GM19240 (cell line): ENCODE data around the gene ZRANB1.
"Not testable (repeated sequence)": the region's sequence is repeated elsewhere in the genome, so short reads cannot be mapped to it uniquely, and the experiment has no call there.

Source experiments
- DNase-seq: peaks from one replicate; pipeline ENCODE4 v3.0.0; 2011; ENCODE audit warnings: low spot score; ENCODE audit not compliant: insufficient read length

Gene ZRANB1

DNA sequence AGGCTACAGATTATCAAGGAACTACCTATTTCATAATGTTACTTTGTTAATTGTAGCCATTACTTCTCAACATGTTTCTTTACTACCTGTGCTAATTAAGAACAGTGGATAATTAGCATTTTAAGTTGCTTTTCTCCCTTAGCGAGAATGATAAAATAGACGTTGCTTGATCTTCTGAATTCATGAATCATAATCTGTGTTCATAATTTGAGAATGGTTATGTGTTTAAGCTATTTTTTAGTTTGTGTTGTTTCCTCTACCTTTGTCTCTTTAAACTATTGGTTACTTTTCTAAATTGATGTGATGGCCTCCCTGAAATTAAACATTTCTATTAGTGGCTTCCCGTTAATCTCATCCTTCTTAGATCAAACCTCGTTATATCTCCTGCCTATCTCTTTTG, at the start of gene ZRANB1:
TSS of gene ZRANB1 (plus strand) at position 301 of the 400 bp plus-strand sequence. CDS start 371 bp downstream, outside the sequence.
- no peak for DNase-seq

DNA sequence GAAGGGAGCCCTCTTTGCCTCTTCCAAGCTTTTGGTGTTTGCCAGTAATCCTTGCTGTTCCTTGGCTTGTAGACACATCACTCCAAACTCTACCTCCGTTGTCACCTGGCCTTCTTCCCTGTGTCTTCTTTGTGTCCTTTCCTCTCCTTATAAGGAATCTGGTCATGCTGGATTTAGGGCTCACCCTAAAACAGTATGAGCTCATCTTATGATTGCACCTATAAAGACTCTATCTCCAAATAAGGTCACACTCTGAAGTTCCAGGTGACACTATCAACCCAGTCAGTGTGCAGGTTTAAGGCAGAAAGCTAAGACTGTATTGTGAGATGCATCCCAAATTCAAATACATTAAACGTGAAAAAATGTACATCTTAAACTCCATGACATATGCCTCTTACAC, 49.0 kb upstream of the ZRANB1 start:
- DNase-seq, result no peak

DNA sequence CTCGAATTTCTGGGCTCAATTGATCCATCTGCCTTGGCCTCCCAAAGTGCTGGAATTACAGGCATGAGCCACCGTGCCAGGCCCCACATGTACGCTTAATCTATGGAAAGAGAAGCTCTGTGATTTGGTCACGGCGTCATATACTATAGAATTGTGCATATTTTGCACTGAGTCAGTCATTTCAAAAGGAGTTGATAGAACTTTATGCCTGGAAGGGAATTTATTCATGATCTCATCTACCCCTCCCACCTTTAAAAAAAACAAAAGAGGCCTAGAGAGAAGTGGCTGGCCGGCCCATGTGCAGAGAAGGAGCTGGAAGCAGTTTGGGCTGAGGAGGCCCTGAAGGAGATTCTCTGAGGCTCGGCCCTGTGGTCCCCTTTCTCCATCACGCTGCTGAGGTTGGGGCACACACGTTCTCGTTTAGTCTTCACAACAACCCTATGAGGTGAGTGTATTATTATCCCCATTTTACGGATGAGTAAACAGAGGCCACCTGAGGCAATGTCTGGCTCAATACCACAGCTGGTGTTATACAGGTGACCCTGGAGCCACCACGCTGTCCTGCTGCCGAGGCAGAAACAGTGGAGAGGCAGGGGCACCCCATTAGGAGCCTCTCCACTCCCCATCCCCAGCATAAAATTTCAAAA, 47.2 kb upstream of the ZRANB1 start:
- no peak for DNase-seq

DNA sequence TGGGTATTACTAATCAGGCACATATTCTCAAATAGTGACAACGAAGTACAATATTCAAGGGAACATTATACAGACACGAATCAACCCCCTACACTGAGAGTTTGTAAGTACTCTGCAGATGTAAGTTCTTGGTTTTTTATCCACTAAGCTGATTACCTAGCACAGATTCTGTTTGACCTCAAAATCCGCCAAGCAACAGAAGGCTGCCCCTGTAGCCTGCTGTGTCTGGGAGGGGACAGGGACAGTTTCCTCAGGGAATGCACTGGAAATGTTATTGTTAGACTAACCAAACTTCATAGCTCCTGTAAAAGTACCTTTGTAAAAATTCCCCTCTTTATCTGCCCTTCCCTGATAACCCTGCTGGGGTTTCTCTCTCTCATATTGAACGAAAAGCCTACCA, 45.2 kb upstream of the ZRANB1 start:
- DNase-seq, result no peak

DNA sequence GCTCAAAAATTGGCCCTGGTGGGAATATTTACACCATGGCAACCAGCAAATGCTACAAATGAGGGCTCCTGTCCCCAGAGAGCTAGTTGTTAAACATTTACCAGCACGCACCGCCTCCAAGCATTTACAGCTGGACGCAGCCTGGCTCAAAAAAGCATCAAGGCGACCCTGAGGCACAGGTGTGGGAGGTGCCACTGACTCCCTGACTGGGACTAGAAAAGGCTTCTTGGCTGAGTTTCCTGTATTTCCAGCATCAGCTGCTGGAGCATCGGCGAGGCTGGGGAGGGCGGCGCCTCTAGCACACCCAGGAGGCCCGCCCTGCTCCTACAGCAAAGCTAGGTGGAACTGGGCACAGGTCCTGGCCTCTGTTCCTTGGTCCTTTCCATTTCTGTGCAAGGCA, 43.5 kb upstream of the ZRANB1 start:
- DNase-seq, result no peak

DNA sequence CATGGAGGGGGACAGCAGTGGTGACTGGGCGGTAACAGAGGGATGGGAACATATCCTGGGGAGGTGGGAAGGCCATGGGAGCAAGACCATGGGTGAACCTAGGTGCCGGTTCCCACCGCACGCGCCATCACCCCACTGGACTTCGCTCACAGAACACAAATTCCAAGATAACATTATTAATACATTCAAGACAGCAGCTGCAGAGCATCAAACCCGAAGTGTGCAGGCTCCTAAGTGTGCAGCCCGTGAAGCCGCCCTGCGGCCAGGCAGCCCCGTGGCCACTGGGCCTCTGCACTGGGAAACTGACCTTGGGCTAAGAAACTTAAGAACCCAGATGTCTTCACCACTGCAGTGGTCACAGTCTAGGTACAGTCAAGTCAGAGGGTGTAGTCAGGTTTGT, 42.8 kb upstream of the ZRANB1 start:
- DNase-seq, result no peak

DNA sequence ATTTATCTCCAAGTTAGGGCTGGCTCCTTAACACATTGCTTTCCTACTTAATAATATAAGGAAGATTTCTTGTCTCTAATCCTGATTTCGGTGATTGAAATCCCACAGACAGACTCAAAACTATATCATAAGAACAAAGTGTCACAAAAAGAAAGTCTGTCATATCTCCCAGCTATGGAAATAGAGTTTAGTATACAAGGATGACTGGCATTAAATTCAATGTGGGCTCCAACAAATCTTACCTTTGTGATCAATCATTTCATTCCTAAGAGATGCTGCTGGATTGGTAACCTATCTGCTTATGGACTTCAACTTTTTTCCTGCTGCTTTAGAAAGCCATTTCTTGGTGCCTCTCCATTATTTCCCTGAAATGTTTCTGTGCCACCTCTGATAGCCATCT, 39.5 kb upstream of the ZRANB1 start:
- DNase-seq, result no peak

DNA sequence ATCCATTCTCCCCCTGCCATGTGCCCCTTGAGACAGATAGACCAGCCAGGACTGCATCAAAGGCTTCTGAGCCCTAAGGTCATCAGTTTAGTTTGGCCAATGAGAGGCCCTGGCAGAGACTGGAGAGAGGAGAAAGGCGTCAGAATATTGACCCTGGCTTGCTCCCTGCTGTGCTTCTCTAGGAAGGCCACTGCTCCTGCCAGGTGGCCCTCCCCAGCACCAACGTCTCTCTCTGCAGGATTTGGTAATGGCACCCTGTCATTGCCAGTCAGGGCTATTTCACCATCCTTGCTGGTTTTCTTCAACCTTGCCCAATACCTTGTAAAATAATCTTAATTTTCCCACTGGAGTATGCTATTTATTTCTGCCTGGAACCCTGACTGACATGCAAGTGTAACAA, 38.8 kb upstream of the ZRANB1 start:
- no peak for DNase-seq

DNA sequence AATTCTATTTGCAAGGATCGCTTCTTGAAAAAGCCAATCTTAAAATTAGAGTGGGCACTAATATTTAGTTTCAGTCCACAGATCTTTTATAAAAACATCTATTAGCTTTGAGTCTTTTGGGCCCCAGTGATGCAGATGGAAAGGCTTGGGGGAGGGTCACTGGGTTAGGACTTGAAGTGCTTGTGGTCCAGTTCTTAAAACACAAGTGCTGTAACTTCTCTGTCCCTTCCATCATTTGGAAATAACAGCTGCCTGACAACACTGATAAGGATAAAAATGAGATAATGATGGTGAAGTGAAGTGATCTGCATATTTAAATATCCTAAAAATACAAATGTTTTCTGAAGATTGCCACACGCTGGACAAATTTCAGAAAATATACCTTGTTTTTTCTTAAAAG, 37.1 kb upstream of the ZRANB1 start:
- DNase-seq, result no peak

DNA sequence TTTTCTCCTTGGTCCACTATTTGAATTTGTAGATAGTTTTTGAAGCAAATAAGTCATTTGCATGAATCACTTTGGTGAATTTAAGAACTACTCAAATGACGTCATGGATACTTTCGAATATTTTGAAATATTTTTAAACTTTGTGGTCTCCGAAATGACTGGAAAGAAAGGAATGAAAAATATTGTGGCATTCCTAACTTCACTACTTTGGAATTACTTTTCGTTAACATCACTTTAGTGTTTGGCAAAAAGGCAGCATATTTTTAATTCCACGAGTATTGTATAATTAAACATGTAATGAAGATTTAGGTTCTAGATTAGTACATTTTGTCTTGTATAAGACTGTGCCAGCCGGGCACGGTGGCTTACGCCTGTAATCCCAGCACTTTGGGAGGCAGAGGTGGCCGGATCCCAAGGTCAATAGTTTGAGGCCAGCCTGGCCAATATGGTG, 35.3 kb upstream of the ZRANB1 start:
- DNase-seq, result no peak

DNA sequence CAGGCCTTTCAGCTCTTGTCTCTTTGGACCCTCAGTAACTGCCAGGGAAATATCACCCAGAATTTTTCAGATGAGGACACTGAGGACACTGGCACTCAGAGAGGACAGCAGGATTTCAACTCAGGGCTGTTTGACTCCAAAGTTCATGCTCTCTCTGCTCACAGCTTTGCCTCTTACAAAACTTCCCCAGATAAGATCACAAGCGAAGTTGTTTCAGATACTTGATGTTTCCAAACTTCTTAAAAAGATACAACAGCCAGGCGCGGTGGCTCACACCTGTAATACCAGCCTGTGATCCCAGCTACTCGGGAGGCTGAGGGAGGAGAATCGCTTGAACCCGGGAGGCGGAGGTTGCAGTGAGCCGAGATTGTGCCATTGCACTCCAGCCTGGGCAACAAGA, 32.4 kb upstream of the ZRANB1 start:
- no peak for DNase-seq

DNA sequence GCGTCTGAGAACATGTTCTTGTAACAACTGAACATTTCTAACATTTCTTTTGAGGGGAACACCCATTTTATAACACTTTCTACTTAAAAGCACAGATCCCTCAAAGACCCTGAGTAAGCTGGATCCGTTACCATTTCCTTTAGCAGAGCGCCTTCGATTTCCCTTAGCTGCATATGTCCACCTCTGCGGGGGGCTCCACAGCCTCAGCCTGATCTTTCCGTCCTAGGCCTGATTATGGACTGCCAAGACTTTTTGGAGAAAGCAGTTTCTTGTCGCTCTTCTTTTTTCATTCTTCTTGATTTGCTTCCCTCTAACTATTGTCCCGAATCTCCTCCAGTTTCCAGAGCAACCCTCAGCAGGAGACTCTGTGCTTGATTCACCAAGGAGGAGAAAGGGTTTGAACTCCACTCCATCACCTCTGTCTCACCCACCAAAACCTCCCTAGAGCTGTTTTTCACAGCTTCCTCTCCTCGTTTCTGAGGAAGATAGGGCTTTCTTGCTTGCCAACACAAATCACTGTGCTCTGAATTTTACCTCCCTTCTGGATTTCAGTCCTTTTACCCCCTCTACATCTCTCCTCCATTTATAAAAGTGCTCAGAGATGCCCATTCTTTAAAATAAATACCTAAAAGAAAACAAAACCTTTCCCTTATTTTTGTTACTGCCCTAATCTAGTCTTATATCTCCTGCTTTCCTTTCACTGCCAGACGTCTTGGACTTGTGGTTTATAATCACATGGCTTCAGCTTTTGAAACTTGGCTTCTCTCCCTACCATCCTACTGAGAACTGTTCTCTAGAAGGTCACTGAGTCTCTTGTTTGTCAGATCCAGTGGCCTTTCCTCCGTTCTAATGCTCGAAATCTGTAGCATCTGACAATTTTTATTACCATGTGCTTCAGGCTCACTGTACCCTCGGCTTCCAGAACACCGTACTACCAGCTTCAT, 30.5 kb upstream of the ZRANB1 start:
- no peak for DNase-seq

DNA sequence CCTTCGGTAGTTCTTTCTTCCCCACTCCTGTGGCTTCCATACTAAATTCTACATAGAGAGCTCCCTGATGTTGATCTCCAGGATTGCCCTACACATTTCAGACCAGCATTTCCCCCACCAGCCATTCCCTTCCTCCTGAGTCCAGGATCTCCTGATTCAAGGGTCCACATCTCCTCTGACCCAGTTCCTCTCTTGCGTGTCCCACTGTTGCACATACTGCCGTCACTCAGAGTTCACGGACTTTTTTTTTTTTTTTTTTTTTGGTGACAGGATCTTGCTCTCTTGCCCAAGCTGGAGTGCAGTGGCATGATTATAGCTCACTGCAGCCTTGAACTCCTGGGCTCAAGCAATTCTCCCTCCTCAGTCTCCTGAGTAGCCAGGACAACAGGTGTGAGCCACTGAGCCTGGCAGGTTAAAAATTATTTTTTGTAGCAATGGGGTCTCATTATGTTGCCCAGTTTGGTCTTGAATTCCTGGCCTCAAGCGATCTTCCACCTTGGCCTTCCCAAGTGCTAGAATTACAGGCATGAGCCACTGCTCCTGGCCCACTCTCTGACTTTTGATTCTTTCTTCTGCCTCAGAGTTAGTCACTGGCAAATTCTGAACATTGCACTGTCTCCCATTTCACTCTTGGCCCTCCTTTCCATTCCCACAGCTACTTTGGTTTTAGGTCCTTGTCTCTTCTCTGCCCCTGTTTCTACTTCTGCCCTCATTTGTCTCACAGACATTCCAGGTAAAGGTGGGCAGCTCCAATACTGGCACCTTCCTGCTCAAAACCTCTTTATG, 29.6 kb upstream of the ZRANB1 start:
- no peak for DNase-seq

DNA sequence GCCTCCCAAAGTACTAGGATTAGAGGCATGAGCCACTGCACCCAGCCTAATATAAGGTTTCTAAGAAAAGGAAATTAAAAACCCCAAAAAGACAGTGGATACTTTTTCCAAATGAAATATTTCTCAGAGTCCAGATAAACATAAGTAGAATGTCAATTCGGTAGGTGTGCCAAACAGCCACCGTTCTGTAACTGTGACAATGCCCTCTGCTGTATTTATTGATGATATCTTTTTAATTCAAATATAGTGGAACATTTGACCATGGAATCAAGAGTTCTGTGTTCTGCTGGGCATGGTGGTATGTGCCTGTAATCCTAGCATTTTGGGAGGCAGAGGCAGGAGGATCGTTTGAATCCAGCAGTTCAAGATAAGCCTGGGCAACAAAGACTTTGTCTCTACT, 28.8 kb upstream of the ZRANB1 start:
- no peak for DNase-seq

DNA sequence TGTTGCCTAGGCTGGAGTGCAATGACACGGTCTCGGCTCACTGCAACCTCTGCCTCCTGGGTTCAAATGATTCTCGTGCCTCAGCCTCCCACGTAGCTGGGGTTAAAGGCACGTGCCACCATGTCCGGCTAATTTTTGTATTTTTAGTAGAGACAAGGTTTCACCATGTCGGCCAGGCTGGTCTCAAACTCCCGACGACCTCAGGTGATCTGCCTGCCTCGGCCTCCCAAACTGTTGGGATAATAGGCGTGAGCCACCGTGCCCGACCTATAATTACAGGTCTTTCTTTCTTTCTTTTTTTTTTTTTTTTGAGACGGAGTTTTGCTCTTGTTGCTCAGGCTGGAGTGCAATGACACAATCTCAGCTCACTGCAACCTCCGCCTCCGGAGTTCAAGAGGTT, 27.5 kb upstream of the ZRANB1 start:
- DNase-seq, result not testable (repeated sequence)

DNA sequence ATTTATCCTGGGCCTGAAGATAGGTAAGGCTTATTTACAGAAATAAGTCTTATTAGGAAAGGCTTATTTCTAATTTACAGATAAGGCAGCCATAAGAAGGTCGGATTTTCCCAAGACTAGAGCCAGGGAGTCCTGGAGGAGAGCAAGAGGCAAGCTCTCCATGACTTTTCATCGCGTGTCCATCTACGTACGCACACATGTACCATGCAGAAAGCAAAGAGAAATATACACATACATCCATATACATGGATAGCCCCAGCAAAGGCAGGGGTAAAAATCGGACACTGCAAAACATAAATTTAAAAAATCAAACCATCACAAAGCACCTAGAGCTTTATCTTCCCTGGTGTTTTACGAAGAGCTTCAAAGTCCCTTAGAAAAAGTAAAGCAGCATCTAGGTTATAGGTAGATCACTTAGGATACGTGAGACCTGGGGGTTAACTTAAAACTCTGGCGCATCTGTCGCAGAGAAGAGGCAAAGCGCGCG, 25.8 kb upstream of the ZRANB1 start:
- no peak for DNase-seq

DNA sequence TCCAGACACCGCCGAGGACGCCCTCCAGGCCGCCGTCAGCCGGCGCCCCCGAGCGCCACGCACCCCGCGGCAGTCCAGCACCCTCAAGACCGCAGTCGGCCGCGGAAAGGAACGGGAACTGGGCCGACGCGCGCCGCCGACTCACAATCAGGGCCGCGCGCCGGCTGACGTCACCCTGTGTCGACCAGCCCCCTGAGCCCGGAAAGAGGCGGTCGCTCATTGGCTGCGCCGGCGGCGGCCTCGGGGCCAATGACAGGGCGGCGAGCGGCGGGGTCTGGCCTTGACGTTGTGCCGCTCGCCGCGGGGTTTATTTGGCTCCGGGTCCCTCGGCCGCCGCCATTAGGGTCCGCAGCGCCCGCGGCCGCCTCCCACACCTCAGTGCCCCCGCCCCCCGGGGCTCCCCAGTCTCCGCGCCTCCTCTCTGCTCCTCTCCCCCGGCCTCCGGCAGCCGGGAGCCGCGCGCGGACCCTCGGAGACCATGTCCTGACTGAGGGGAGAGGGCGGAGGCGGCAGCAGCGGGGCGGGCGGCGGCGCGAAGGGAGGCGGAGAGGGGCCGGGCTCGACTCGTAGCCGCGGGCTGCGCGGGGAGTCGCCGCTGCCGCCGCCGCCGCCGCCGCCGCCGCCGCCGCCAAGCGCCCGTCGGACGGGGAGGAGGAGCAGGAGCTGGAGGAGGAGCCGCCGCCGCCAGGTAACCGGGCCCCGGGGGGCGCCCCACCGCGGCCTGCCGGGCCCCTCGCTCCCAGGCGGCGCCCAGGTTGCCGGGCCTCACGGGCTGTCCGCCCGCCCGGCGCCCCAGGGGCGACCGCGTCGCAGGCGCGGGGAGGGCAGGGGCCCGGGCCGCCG, 25.1 kb upstream of the ZRANB1 start:
- peak; percentile 98 for DNase-seq

DNA sequence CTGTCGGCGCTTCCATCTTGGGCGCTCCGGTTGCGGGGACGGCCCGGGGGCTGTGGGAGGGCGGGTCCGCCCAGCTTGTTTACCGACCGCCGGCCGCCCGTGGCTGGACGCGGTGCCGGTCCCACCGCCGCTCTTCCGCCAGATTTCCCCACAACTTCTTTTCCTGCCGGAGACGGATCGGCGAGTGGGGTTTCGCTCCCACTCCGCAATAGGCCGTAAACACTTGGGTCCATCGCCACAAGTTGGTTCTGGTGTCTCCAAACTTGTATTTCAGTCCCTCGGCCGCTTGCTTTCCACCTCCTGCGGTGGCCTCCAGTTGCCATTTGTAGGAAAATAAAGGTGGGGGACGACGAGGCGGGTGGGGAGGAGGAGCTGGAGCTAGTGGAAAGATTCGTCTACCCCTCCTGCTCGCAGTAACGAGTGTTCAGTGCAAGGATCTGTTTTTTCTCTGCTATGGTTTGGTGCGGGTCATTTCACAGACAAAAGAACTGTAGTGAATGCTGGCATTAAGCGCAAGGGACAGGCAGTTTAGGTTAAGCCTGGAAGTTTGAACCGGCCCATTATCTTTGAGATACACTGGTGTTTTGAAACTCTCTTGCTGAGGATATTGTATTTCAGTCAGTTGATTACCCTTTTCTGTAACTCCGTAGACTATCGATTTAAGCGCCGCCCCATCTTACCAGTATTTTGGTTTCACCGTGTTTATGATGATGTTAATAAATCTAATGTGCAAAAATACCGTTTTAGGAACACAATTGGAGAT, 24.3 kb upstream of the ZRANB1 start:
- peak; percentile 11 for DNase-seq

DNA sequence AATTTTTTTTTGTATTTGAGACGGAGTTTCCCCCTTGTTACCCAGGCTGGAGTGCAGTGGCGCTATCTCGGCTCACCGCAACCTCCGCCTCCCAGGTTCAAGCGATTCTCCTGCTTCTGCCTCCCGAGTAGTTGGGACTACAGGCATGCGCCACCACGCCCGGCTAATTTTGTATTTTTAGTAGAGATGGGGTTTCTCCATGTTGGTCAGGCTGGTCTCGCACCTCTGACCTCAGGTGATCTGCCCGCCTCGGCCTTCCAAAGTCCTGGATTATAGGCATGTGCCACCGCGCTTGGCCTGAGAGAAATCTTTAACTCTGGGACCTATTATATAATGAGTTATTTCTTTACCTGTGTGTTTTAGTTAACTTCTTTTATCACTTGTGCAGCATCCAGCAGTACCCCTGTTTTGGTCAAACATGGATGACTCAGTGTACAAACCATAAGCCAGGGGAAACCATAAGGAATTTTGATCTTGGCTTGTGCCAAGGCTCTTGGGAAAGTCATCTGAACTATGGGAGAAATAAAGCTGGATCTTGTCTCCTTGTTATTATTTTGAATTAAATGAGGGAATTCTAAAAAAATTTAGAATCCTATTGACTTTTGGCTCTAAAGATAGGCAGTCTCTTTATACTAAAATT, 23.6 kb upstream of the ZRANB1 start:
- no peak for DNase-seq

DNA sequence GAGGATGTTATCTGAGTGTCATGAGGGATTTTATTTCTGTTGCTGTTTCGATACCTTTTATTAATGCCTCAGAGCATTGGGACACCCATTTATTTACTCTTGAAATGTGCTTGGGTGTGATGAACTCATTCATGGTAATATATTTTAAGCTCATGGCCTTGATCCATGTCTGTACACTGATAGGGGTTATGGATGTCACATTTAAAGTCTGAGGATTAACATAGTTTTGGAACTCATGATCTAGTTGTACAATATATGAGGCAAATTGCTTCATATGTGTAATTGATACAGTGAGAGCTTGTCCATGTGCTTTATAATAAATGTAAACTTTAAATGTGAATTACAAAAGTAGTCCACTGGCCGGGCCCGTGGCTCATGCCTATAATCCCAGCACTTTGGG, 23.0 kb upstream of the ZRANB1 start:
- DNase-seq, result no peak
